NCI-H2107 treated with DMSO at 0.1 percent for 48 hours (cell line): ENCODE results near the gene LGALS12.
"Not testable (repeated sequence)": the region's sequence is repeated elsewhere in the genome, so short reads cannot be mapped to it uniquely, and the experiment has no call there.

ENCODE experiments used
- DNase-seq: peaks from one replicate; lab custom pipeline; 2025; ENCODE audit not compliant: unreplicated experiment; lab: John Stamatoyannopoulos, UW

The LGALS12 gene

GRCh38 chr11:63504933-63505586 lies 824 bp upstream of the LGALS12 start:
- no peak for DNase-seq

GRCh38 chr11:63506876-63507275 lies 992 bp downstream of the LGALS12 start:
- DNase-seq, result no peak

- DNase-seq, result no peak
Measured at GRCh38 chr11:63507511-63507910, 1.6 kb downstream of the LGALS12 start.

GRCh38 chr11:63508009-63508408 lies 2.1 kb downstream of the LGALS12 start:
- DNase-seq, result no peak

- DNase-seq, result no peak
Measured at GRCh38 chr11:63508745-63509144, 2.9 kb downstream of the LGALS12 start.

GRCh38 chr11:63510360-63511047 lies 4.6 kb downstream of the LGALS12 start:
- no peak for DNase-seq

- no peak for DNase-seq
Measured at GRCh38 chr11:63511048-63511748, 5.3 kb downstream of the LGALS12 start.

- no peak for DNase-seq
Measured at GRCh38 chr11:63512816-63513215, 6.9 kb downstream of the LGALS12 start.

GRCh38 chr11:63516109-63516508 lies 10.2 kb downstream of the LGALS12 start:
- DNase-seq, result no peak

GRCh38 chr11:63517156-63517555 lies 11.3 kb downstream of the LGALS12 start:
- DNase-seq, result no peak

- DNase-seq, result no peak
Measured at GRCh38 chr11:63518548-63518947, 12.7 kb downstream of the LGALS12 start.

- no peak for DNase-seq
Measured at GRCh38 chr11:63520606-63521170, 14.8 kb downstream of the LGALS12 start.

GRCh38 chr11:63521896-63522295 lies 16.0 kb downstream of the LGALS12 start:
- no peak for DNase-seq

- no peak for DNase-seq
Measured at GRCh38 chr11:63523151-63523550, 17.3 kb downstream of the LGALS12 start.

GRCh38 chr11:63527667-63528066 lies 21.8 kb downstream of the LGALS12 start:
- no peak for DNase-seq

GRCh38 chr11:63528156-63528555 lies 22.3 kb downstream of the LGALS12 start:
- DNase-seq, result not testable (repeated sequence)

- DNase-seq, result not testable (repeated sequence)
Measured at GRCh38 chr11:63528729-63529278, 22.9 kb downstream of the LGALS12 start.

- not testable (repeated sequence) for DNase-seq
Measured at GRCh38 chr11:63529373-63529772, 23.5 kb downstream of the LGALS12 start.

- no peak for DNase-seq
Measured at GRCh38 chr11:63530021-63530420, 24.1 kb downstream of the LGALS12 start.

- not testable (repeated sequence) for DNase-seq
Measured at GRCh38 chr11:63531074-63531792, 25.3 kb downstream of the LGALS12 start.

GRCh38 chr11:63532117-63532516 lies 26.2 kb downstream of the LGALS12 start:
- no peak for DNase-seq
